Brain microvascular endothelial cell (primary cell): ENCODE data around the gene PRKG1.
A peak's percentile ranks its signal among the peaks of the same experiment; 100 is the strongest.

Experiments
- DNase-seq: peaks from one replicate; pipeline ENCODE4 v3.0.0-alpha.2; 2020
- H3K27ac ChIP-seq: fragments of 250-450 bp; sonication (Bioruptor Pico); 2 replicates; pipeline ENCODE4 v1.5.1; 2020; ENCODE audit warnings: mild to moderate bottlenecking, moderate library complexity
- H3K27me3 ChIP-seq: fragments of 250-450 bp; sonication (Bioruptor Pico); replicated peaks from 2 replicates; pipeline ENCODE4 v1.5.1; 2020; ENCODE audit warnings: mild to moderate bottlenecking
- H3K36me3 ChIP-seq: fragments of 250-450 bp; sonication (Bioruptor Pico); replicated peaks from 2 replicates; pipeline ENCODE4 v1.5.1; 2020; ENCODE audit warnings: mild to moderate bottlenecking
- H3K4me3 ChIP-seq: 2 replicates; pipeline ENCODE4 v1.5.1; 2011; ENCODE audit warnings: low read depth, mild to moderate bottlenecking, control low read depth, low read length, moderate library complexity
- in situ Hi-C: cut with HindIII; loops from 2 replicates; pipeline ENCODE4 v1.10.0; 2017; ENCODE audit warnings: low sequenced_read_pairs, low pct_ligation_motif_present
- TF ChIP-seq, protein P1 (sequence below): IDR thresholded peaks from 2 replicates; pipeline ENCODE4 v1.5.1; 2011; ENCODE audit warnings: low read depth, mild to moderate bottlenecking, moderate library complexity, low read length, control low read depth, inconsistent platforms; ENCODE audit errors: missing control alignments

Gene PRKG1

GRCh38 chr10:51235865-51236264 is 161.6 kb downstream of the PRKG1 start:
- no peak overlapping the region for H3K4me3 ChIP-seq
- TF ChIP-seq, protein P1, sequence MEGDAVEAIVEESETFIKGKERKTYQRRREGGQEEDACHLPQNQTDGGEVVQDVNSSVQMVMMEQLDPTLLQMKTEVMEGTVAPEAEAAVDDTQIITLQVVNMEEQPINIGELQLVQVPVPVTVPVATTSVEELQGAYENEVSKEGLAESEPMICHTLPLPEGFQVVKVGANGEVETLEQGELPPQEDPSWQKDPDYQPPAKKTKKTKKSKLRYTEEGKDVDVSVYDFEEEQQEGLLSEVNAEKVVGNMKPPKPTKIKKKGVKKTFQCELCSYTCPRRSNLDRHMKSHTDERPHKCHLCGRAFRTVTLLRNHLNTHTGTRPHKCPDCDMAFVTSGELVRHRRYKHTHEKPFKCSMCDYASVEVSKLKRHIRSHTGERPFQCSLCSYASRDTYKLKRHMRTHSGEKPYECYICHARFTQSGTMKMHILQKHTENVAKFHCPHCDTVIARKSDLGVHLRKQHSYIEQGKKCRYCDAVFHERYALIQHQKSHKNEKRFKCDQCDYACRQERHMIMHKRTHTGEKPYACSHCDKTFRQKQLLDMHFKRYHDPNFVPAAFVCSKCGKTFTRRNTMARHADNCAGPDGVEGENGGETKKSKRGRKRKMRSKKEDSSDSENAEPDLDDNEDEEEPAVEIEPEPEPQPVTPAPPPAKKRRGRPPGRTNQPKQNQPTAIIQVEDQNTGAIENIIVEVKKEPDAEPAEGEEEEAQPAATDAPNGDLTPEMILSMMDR, result no peak
- no peak for DNase-seq
- H3K27ac ChIP-seq, result no peak overlapping the region
- no peaks in the 10 kb centered on the region for H3K36me3 ChIP-seq
- in situ Hi-C loops, result no loop called here
- no peaks in the 10 kb centered on the region for H3K27me3 ChIP-seq

GRCh38 chr10:51239006-51239405 is 164.7 kb downstream of the PRKG1 start:
- TF ChIP-seq, protein P1, result no peak

GRCh38 chr10:51241461-51241860 is 167.2 kb downstream of the PRKG1 start:
- H3K36me3 ChIP-seq, result no peaks in the 10 kb centered on the region
- no peaks in the 10 kb centered on the region for H3K27me3 ChIP-seq
- in situ Hi-C loops, result no loop called here
- TF ChIP-seq, protein P1, result no peak
- no peak for DNase-seq
- H3K27ac ChIP-seq, result no peak overlapping the region
- no peak overlapping the region for H3K4me3 ChIP-seq

More at GRCh38 chr10:51239006-51239405, 164.7 kb downstream of the PRKG1 start:
- in situ Hi-C loops, result no loop called here
- no peak overlapping the region for H3K27ac ChIP-seq
- H3K36me3 ChIP-seq, result no peaks in the 10 kb centered on the region
- H3K4me3 ChIP-seq, result no peak overlapping the region
- DNase-seq, result no peak
- no peaks in the 10 kb centered on the region for H3K27me3 ChIP-seq

- in situ Hi-C loops, result no loop called here
- TF ChIP-seq, protein P1, result no peak
- no peak overlapping the region for H3K4me3 ChIP-seq
- no peaks in the 10 kb centered on the region for H3K36me3 ChIP-seq
- no peaks in the 10 kb centered on the region for H3K27me3 ChIP-seq
- H3K27ac ChIP-seq, result no peak overlapping the region
- no peak for DNase-seq
Measured at GRCh38 chr10:51242393-51242792, 168.1 kb downstream of the PRKG1 start.

DNA sequence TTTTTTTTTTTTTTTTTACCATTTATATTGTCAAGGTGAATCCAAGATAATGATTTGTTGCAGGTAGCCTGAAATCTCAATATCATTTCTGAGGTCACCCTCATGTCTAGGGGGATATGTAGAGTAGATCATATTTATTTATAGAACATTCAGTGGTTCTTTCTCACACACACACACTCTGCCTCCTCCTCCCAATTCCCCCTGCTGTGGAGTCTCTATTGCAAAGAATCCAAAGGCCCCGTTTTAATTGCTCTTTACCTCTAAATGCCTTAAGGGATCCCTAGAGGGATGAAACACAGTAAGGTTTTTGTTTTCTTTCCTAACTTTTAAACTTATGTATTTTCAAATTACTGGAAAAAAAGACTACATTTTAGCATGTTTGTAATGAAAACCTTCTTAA is 170.0 kb downstream of the PRKG1 start:
- Histone ChIP-seq H3K36me3 (no peaks in the 10 kb centered on the region), H3K27me3 (no peaks in the 10 kb centered on the region), H3K4me3 (no peak overlapping the region), H3K27ac (peak overlapping the region; percentile 17)
- no peak for DNase-seq
- in situ Hi-C loops, result no loop called here
- TF ChIP-seq, protein P1, result no peak

GRCh38 chr10:51244748-51245490 is 170.6 kb downstream of the PRKG1 start:
- H3K36me3 ChIP-seq, result no peaks in the 10 kb centered on the region
- no peaks in the 10 kb centered on the region for H3K27me3 ChIP-seq
- H3K4me3 ChIP-seq, result no peak overlapping the region
- in situ Hi-C loops, result no loop called here
- TF ChIP-seq, protein P1, result no peak
- DNase-seq, result peak; percentile 86
- H3K27ac ChIP-seq, result peak overlapping the region; percentile 17
